GM13976 (cell line): Measurements from ENCODE around the gene DLX2.
"Not testable (repeated sequence)": the region's sequence is repeated elsewhere in the genome, so short reads cannot be mapped to it uniquely, and the experiment has no call there.

Experiments used
- DNase-seq: peaks from one replicate; pipeline ENCODE4 v3.0.0; 2012; ENCODE audit warnings: low spot score
- in situ Hi-C: fragments of 300-500 bp; cut with MboI; formaldehyde crosslinking; loops from one replicate; pipeline ENCODE4 v1.12.0; 2022; ENCODE audit warnings: low sequenced_read_pairs, mixed read lengths, inconsistent platforms; ENCODE audit not compliant: unreplicated experiment
- TF ChIP-seq, protein P1 (sequence below): IDR thresholded peaks from 2 replicates; pipeline ENCODE4 v1.5.1; 2012; ENCODE audit warnings: borderline replicate concordance, mild to moderate bottlenecking; ENCODE audit not compliant: insufficient read depth; ENCODE audit errors: extremely low read depth, missing control alignments, control extremely low read depth

DLX2 gene

DNA sequence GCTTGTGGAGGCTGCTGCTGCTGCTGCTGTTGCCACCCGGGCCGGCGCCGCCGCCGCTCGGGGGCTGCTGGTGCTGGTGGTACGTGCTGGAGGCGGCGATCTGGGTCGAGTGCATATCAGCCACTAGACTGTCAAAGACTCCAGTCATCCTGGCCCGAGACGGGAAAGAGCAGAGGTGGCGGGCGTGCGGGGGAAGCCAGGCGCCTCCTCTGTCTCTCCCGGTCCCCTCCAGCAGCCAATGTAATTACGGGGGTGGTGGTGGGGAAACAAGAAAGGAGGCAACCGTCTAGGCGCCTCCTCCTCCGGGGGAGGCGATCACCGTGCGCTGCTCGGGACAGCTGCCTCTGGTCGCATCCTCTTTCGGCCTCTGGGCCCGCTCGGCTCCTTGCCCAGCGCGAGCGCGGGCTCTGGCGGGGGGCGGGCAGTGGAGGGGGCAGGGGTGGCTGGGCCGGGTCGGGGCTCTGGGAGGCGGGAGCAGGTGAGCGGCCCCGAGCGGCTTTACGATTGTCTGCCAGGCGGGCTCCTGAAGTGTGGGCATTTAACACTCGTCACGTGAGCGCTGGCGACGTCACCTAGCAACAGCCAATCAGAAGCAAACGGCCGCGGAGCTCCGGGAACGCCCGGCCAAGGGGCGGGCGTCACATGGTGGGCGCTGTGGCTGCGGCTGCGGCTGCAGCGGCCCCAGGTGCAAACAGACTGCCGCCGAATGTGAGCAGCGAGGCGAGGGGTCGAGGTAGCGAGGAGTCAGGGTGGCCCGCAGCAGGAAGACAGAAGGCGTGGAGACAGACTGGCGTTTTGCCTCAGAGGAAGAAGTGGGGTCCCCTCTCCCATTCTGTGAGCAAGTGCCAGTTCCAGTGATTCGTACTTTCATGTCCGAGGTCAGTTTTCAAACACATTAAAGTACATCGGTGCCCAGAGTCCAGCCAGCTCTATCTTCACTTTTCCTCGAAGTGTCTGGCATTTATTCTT is at the start of gene DLX2:
Gene DLX2, minus strand, starts transcription at position 510 of the 969 bp plus-strand sequence. Its CDS starts 362 bp downstream, at position 148.
- TF ChIP-seq, protein P1, sequence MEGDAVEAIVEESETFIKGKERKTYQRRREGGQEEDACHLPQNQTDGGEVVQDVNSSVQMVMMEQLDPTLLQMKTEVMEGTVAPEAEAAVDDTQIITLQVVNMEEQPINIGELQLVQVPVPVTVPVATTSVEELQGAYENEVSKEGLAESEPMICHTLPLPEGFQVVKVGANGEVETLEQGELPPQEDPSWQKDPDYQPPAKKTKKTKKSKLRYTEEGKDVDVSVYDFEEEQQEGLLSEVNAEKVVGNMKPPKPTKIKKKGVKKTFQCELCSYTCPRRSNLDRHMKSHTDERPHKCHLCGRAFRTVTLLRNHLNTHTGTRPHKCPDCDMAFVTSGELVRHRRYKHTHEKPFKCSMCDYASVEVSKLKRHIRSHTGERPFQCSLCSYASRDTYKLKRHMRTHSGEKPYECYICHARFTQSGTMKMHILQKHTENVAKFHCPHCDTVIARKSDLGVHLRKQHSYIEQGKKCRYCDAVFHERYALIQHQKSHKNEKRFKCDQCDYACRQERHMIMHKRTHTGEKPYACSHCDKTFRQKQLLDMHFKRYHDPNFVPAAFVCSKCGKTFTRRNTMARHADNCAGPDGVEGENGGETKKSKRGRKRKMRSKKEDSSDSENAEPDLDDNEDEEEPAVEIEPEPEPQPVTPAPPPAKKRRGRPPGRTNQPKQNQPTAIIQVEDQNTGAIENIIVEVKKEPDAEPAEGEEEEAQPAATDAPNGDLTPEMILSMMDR = no peak
- in situ Hi-C loops = loop anchor here (10.0 to 25.0 kb wide), 2 partner anchors 398 to 1165 kb away; partner anchors contain the start of gene GORASP2
- peak; percentile 89 for DNase-seq

DNA sequence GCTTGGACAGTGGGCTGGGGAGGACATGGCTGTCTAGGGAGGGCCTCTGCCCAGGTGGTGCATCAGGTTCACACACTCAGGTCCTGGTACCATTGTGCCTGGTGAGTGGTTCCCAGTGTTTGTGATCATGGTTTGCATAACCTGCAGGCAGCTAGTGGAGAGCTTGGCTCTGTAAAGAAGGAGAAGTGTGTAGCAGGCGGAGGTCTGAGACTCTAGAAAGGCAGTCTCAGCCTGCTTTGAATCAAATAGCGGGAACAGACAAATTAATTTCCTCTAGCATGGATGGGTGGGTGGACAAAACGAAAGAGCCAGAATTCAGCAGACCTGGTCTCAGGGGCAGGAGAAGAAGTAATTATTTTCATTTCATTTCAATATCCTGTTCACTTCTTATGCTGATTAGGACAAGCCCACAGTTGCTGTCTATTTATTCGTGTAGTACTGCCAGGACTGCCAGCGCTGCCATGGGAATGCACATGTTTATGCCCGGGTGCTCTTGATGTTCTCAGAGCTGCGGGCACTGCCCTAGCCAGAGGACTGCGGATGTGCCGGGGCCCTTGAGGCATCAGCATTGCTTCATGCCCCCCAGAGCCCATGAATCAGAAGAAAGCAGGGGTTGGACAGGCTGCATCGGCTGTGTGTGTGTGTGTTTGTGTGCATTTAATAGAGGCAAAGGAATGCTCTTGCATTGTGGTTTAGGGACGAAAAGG is 45.4 kb upstream of the DLX2 start:
- DNase-seq = no peak
- in situ Hi-C loops = no loop called here
- TF ChIP-seq, protein P1 = no peak

DNA sequence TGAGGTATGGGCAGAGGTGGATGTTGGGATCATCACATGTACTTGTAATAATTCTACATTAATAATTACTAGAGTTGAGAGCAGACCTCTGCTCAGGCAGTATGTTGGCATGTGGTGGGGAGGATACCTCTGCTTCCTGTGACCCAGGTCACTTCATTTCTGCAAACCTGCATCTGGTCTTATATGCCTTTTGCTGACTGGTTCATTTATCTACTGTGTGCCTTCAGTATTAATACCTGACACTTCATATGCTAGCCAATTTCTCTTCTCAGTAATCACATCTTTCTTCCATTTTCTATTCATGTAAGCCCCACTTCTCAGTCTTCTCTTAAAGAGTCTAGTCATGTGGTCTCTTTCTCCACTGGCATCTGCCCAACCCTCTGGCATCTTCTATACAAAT is 41.1 kb upstream of the DLX2 start:
- DNase-seq = no peak
- in situ Hi-C loops = no loop called here
- TF ChIP-seq, protein P1 = no peak

DNA sequence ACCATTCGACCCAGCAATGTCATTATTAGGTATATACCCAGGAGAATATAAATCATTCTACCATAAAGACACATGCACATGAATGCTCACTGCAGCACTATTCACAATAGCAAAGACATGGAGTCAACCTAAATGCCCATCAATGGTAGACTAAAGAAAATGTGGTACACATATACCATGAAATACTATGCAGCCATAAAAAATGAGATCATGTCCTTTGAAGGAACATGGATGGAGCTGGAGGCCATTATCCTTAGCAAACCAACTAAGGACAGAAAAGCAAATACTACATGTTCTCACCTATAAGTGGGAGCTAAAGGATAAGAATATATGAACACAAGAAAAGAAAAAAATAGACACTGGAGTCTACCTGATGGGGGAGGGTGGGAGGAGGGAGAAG is 36.0 kb upstream of the DLX2 start:
- in situ Hi-C loops, DNase-seq: not testable (repeated sequence)

DNA sequence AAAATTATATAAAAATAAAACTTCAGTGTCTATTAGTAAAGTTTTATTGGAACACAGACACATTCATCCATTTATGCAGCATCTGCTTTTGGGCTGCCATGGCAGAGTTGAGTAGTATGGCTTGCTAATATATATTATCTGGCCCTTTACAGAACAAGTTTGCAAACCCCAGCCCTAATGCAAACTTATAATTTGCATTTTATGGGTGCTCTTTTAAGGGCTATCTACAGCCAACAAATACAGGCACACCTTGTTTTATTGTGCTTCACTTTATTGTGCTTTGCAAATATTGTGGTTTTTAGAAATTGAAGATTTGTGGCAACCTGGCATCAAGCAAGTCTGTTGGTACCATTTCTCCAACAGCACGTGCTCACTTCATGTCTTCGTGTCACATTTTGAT is 35.2 kb upstream of the DLX2 start:
- DNase-seq = no peak
- in situ Hi-C loops = no loop called here
- TF ChIP-seq, protein P1 = no peak

DNA sequence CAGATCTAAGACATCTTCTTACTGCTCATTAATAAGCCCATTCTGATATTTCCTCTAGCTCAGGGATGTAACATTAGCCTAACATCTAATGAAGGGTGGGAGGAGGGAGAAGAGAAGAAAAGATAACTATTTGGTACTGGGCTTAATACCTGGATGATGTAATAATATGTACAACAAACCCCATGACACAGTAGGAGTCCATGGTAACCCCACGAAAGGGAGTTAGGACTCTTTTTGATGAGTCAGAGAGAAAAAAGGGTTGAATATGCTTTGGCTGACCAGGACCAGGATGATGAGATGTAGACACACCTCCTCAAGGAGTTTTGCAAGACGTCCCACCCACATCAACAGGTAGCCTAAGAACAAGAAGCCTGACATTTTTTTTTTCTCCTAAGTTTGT is 34.4 kb upstream of the DLX2 start:
- TF ChIP-seq, protein P1 = no peak
- in situ Hi-C loops = no loop called here
- DNase-seq = no peak

DNA sequence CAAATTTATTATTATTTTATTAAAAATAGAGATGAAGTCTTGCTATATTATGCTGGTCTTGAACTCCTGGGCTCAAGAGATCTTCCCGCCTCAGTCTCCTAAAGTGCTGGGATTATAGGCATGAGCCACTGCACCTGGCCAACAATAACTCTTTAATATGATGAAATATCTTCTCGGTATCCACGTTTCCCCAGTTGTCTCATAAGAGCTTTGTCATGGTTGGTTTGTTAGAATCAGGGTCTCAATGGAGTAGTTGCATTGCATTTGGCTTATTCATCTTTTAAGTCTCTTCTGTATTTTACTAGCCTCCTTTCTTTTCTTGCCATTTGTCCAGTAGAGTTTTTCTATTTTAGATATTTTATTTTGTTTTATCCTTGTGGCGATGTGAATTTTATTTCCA is 32.7 kb upstream of the DLX2 start:
- in situ Hi-C loops = no loop called here
- no peak for DNase-seq
- TF ChIP-seq, protein P1 = no peak
